GM18502 (cell line): ENCODE results near the gene AQP6.

ENCODE experiments used
- ATAC-seq: cut with Tn5 transposase; IDR thresholded peaks from one replicate; pipeline ENCODE4 v1.9.1; 2021; ENCODE audit warnings: mild to moderate bottlenecking; ENCODE audit not compliant: unreplicated experiment, poor library complexity

Gene AQP6

GRCh38 chr12:50025187-50026059 lies 52.7 kb downstream of the AQP6 start, which contains the start of gene RACGAP1:
Gene RACGAP1 (minus strand): TSS chr12:50025494. CDS start chr12:50016715, 8,779 bp downstream.
- ATAC-seq, result peak; percentile 97

DNA sequence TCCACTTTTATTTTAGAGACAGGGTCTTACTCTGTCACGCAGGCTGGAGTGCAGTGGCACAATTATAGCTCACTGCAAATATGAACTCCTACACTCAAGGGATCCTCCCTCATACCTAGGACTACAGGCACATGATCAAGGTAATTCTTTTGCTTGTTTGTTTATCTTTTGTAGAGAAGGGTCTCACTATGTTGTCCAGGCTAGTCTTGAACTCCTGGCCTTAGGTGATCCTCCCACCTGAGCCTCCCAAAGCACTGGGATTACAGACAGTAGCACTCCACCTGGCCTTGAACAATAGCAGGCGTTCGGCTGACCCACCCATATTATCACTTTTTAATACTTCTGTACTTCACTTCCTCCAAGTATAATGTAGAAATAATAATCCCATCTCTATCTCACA lies 53.9 kb downstream of the AQP6 start:
- no peak for ATAC-seq
